Occipital lobe (tissue), 2 donors: ENCODE measurements around the gene TEX14. TPM values are rescaled to one million over a fixed set of nuclear protein-coding genes. Genes with fewer than 3 reads are reported as not detected.
"Not testable (repeated sequence)": the region's sequence is repeated elsewhere in the genome, so short reads cannot be mapped to it uniquely, and the experiment has no call there.

ENCODE experiments used
- DNase-seq: peaks from one replicate; lab custom pipeline; 2025; lab: John Stamatoyannopoulos, UW
- total RNA-seq: library from RNA; depleted of rRNA; stranded (reverse); fragments of >200 nt; gene quantifications from one replicate; pipeline ENCODE4 v1.2.3, GENCODE V29; 2014

Gene TEX14
- total RNA-seq, 1 donor from 2014 or later = 0.31 TPM

GRCh38 chr17:58692239-58693055 is 602 bp upstream of the TEX14 start, which contains the start of gene RAD51C:
Gene RAD51C (plus strand): TSS chr17:58692602. CDS start chr17:58692644, 42 bp downstream.
- peak; percentile 76 for DNase-seq

- DNase-seq = not testable (repeated sequence)
These were observed 1.8 kb downstream of the TEX14 start for GRCh38 chr17:58690033-58690432.

DNA sequence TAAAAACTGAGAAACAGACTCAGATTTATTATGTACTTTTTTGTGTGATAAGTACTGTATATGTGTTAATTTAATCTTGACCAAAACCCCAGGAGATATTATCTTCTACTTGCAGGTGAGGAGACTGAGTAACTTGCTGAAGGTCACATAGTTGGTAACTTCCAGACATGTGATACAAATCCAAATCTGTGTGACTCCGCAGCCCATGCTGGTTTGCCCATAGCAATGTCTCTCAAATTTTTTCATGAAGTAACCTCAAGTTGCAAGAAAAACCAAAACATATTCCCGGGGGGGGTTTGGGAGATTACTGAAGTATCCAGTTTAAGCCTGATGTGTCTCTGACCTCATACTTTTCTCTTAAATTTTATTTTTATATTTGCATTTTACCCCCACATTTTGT is 3.3 kb downstream of the TEX14 start:
- no peak for DNase-seq

- DNase-seq = no peak
These were observed 4.9 kb downstream of the TEX14 start for GRCh38 chr17:58686980-58687379.

GRCh38 chr17:58684462-58684861 is 7.4 kb downstream of the TEX14 start:
- not testable (repeated sequence) for DNase-seq

- DNase-seq = no peak
These were observed 7.8 kb downstream of the TEX14 start for GRCh38 chr17:58684003-58684402.

- DNase-seq = no peak
These were observed 11.8 kb downstream of the TEX14 start for GRCh38 chr17:58680038-58680369.

DNA sequence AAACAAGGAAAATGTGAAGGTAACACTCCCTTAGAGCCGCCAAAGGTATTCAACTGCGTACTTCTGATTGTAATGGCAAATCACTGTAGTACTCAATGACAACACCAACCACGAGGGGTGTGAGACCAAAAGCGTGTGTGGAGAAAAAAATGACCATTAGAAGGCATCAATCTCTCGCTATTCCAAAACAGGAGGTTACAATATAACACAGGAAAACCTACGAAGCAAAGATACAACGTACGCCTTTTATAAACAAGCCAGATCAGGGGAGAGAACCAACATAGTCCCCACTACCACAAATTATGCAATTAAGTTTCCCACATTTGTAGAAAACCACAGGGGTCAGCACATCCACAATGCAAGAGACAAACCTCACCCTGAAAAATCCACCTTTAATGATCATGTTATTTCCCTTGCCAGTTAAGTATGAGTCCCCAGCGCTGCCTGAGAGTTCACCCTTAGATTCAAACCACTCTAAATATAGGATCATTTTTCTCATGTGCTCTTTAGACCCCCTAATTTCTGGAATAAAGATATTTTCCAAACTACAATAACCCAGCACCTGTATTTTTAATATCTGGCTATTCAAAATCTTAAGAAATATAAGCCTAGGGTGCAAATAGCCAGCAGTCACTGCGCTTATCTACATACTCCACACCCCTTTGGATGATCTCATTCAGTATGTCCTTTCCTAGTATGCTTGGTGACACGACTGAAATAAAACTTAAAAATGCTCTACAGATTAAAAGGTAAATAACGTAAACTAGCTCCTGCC is 12.4 kb downstream of the TEX14 start:
- DNase-seq = no peak

DNA sequence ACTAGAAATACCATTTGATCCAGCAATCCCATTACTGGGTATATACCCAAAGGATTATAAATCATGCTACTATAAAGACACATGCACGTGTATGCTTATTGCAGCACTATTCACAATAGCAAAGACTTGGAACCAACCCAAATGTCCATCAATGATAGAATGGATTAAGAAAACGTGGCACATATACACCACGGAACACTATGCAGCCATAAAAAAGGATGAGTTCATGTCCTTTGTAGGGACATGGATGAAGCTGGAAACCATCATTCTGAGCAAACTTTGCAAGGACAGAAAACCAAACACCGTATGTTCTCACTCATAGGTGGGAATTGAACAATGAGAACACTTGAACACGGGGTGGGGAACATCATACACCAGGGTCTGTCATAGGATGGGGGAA is 13.6 kb downstream of the TEX14 start:
- DNase-seq = not testable (repeated sequence)

- DNase-seq = no peak
These were observed 14.5 kb downstream of the TEX14 start for GRCh38 chr17:58677194-58677880.

- no peak for DNase-seq
These were observed 19.9 kb downstream of the TEX14 start for GRCh38 chr17:58671969-58672368.

GRCh38 chr17:58669853-58670252 is 22.0 kb downstream of the TEX14 start:
- DNase-seq = no peak

GRCh38 chr17:58668598-58668935 is 23.3 kb downstream of the TEX14 start:
- DNase-seq = no peak

DNA sequence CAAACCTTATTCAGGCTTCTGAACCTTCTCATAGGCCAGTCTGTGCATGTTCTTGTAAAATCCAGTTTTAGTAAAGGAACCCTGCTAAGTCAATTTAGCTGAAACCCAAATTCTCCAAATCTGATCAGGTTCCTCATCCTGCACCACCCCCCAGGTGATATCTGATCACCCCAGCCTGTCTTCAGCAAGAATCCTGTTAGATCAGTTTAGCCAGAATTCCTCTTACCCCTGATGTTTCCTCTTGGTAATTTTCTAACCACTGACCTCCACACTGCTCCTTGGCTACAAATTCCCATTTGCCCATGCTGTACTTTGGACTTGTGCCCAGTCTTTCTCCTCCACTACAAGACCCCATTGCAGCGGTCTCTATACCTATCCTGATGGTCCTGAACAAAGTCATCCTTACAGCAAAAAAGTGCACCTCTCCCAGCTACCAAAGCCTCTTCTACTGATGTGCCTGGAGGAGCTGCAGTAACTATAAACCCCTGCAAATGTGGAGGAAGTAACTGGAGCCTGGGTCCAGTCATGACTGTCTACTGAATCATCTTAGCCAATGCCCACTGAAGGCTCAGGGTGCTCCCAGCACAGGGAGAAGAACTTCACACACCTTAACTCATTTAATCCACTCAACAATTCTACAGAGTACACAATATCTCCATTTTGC is 23.8 kb downstream of the TEX14 start:
- no peak for DNase-seq

- no peak for DNase-seq
These were observed 25.0 kb downstream of the TEX14 start for GRCh38 chr17:58666858-58667267.

- DNase-seq = no peak
These were observed 25.6 kb downstream of the TEX14 start for GRCh38 chr17:58665946-58666857.

- DNase-seq = no peak
These were observed 27.5 kb downstream of the TEX14 start for GRCh38 chr17:58664302-58664701.

- no peak for DNase-seq
These were observed 30.3 kb downstream of the TEX14 start for GRCh38 chr17:58661499-58661898.

- no peak for DNase-seq
These were observed 31.2 kb downstream of the TEX14 start for GRCh38 chr17:58660621-58661020.

- not testable (repeated sequence) for DNase-seq
These were observed 32.1 kb downstream of the TEX14 start for GRCh38 chr17:58659714-58660084.
